Testis (tissue), 2 donors: ENCODE data around the gene CDH13.

ENCODE experiments used
- POLR2A ChIP-seq: fragments of 450-650 bp; IDR thresholded peaks from one replicate; pipeline ENCODE4 v1.6.1; 2017; ENCODE audit warnings: antibody characterized with exemption, mild to moderate bottlenecking, moderate library complexity
- TF ChIP-seq, protein P1 (sequence below), 3 experiments: fragments of 450-650 bp in 2 of 3; fragments of 200-600 bp in 1 of 3; sonication (generic) in 1 of 3; IDR thresholded peaks; one replicate each; pipeline ENCODE4 v1.5.1; 2016 to 2019; ENCODE audit warnings: antibody characterized with exemption in 3 of 3, mild to moderate bottlenecking in 2 of 3, moderate library complexity in 1 of 3

DNA sequence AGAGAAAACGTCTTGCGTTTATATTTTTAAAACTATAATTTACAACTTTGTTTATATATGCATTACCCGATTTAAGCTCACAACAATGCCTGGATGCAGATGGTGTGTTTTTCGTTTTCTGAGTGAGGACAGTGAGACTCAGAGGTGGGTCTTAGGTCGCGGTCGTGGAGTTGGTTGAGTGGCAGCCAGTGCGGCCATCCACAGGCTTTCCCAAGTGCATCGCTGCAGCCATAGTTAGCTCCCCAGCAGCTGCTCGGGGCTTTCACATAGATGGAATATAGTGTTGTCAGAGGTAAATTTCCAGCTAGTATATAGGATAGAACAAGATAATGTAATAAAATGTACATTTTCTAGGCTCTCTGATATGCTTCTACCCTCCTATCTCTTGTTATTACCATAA lies 417.8 kb downstream of the CDH13 start:
- no peak for TF ChIP-seq POLR2A
- TF ChIP-seq, protein P1, sequence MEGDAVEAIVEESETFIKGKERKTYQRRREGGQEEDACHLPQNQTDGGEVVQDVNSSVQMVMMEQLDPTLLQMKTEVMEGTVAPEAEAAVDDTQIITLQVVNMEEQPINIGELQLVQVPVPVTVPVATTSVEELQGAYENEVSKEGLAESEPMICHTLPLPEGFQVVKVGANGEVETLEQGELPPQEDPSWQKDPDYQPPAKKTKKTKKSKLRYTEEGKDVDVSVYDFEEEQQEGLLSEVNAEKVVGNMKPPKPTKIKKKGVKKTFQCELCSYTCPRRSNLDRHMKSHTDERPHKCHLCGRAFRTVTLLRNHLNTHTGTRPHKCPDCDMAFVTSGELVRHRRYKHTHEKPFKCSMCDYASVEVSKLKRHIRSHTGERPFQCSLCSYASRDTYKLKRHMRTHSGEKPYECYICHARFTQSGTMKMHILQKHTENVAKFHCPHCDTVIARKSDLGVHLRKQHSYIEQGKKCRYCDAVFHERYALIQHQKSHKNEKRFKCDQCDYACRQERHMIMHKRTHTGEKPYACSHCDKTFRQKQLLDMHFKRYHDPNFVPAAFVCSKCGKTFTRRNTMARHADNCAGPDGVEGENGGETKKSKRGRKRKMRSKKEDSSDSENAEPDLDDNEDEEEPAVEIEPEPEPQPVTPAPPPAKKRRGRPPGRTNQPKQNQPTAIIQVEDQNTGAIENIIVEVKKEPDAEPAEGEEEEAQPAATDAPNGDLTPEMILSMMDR (IDR thresholded peaks at IDR 0.05), result no peak
